Measurements from ENCODE around the gene PLSCR5. TPM values are rescaled to one million over a fixed set of nuclear protein-coding genes. Genes with fewer than 3 reads are reported as not detected.

Gene PLSCR5
- total and polyA plus RNA-seq, 2 experiments from 2014 or later: not detected

DNA sequence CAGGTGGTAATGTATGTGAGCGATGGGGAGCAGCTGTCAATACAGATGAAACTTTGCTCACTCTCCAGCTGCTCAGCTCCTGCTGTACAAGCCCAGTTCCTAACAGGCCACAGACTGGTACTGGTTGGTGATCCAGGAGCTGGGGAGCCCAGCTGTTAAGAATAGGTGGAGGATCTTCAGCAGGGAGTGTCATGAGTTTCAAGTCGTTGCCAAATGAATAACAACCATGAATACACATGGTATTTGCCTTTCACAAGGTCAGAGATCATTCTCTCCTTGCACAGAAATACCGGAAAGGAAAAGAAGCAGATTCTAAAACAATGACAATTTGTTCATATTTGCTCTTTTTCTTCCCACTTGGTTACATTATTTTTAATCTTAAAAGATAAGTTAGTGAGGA lies 65.8 kb downstream of the PLSCR5 start:
- Histone ChIP-seq H3K36me3 (ENCODE audit: insufficient read depth) (peaks cover 13% of the 10 kb centered on the region), H3K79me2 (replicated peaks; ENCODE audit: insufficient read depth) (peaks cover 81% of the 10 kb centered on the region), H3F3A (replicated peaks; ENCODE audit: low read depth) (no peaks in the 10 kb centered on the region), H3K4me1 (ENCODE audit: insufficient read depth) (peaks cover 36% of the 10 kb centered on the region), H2AFZ (no peak overlapping the region), H3K9me2 (ENCODE audit: insufficient read depth) (no peaks in the 10 kb centered on the region), H4K20me1 (replicated peaks; ENCODE audit: insufficient read depth) (peaks cover 9% of the 10 kb centered on the region; the same call in 1 of the 2 replicates), H3K4me2 (no peak overlapping the region), H3K27me3 (ENCODE audit: insufficient read depth) (no peaks in the 10 kb centered on the region), H3K4me3 (no peak overlapping the region), H3K27ac (ENCODE audit: low read depth) (no peak overlapping the region)
- Mint-ChIP-seq H3K4me1 (peaks cover 26% of the 10 kb centered on the region), H3K36me3 (ENCODE audit: low read depth) (peaks cover 37% of the 10 kb centered on the region), H3K27me3 (ENCODE audit: insufficient read depth, low read depth, poor library complexity) (peaks cover 2% of the 10 kb centered on the region), H3K9me3 (peaks cover 16% of the 10 kb centered on the region), H3K27ac (no peak overlapping the region), H3K4me3 (no peak overlapping the region)
- TF ChIP-seq STAT1 (IDR thresholded peaks at IDR 0.05; ENCODE audit: unreplicated experiment) (no peak), POLR2AphosphoS5 (IDR thresholded peaks at IDR 0.05; ENCODE audit: low read depth) (no peak), JUNB (IDR thresholded peaks at IDR 0.05; ENCODE audit: unreplicated experiment) (no peak), NANOG (IDR thresholded peaks at IDR 0.05; ENCODE audit: borderline replicate concordance) (no peak), EZH2 (IDR thresholded peaks at IDR 0.05; ENCODE audit: low read depth, unreplicated experiment) (no peak), CREB1 (CRISPR knock-in tag; IDR thresholded peaks at IDR 0.05; ENCODE audit: low read depth) (no peak), ZNF114 (CRISPR knock-in tag; IDR thresholded peaks at IDR 0.05) (no peak), ZNF331 (CRISPR knock-in tag; IDR thresholded peaks at IDR 0.05; ENCODE audit: low read depth) (no peak), EZH2phosphoT487 (IDR thresholded peaks at IDR 0.05; ENCODE audit: unreplicated experiment) (no peak)
- TF ChIP-seq, protein P1, sequence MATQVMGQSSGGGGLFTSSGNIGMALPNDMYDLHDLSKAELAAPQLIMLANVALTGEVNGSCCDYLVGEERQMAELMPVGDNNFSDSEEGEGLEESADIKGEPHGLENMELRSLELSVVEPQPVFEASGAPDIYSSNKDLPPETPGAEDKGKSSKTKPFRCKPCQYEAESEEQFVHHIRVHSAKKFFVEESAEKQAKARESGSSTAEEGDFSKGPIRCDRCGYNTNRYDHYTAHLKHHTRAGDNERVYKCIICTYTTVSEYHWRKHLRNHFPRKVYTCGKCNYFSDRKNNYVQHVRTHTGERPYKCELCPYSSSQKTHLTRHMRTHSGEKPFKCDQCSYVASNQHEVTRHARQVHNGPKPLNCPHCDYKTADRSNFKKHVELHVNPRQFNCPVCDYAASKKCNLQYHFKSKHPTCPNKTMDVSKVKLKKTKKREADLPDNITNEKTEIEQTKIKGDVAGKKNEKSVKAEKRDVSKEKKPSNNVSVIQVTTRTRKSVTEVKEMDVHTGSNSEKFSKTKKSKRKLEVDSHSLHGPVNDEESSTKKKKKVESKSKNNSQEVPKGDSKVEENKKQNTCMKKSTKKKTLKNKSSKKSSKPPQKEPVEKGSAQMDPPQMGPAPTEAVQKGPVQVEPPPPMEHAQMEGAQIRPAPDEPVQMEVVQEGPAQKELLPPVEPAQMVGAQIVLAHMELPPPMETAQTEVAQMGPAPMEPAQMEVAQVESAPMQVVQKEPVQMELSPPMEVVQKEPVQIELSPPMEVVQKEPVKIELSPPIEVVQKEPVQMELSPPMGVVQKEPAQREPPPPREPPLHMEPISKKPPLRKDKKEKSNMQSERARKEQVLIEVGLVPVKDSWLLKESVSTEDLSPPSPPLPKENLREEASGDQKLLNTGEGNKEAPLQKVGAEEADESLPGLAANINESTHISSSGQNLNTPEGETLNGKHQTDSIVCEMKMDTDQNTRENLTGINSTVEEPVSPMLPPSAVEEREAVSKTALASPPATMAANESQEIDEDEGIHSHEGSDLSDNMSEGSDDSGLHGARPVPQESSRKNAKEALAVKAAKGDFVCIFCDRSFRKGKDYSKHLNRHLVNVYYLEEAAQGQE (IDR thresholded peaks at IDR 0.05; ENCODE audit: unreplicated experiment): no peak
- TF ChIP-seq, protein P2, sequence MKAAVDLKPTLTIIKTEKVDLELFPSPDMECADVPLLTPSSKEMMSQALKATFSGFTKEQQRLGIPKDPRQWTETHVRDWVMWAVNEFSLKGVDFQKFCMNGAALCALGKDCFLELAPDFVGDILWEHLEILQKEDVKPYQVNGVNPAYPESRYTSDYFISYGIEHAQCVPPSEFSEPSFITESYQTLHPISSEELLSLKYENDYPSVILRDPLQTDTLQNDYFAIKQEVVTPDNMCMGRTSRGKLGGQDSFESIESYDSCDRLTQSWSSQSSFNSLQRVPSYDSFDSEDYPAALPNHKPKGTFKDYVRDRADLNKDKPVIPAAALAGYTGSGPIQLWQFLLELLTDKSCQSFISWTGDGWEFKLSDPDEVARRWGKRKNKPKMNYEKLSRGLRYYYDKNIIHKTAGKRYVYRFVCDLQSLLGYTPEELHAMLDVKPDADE (IDR thresholded peaks at IDR 0.05): no peak
- TF ChIP-seq, protein P3, sequence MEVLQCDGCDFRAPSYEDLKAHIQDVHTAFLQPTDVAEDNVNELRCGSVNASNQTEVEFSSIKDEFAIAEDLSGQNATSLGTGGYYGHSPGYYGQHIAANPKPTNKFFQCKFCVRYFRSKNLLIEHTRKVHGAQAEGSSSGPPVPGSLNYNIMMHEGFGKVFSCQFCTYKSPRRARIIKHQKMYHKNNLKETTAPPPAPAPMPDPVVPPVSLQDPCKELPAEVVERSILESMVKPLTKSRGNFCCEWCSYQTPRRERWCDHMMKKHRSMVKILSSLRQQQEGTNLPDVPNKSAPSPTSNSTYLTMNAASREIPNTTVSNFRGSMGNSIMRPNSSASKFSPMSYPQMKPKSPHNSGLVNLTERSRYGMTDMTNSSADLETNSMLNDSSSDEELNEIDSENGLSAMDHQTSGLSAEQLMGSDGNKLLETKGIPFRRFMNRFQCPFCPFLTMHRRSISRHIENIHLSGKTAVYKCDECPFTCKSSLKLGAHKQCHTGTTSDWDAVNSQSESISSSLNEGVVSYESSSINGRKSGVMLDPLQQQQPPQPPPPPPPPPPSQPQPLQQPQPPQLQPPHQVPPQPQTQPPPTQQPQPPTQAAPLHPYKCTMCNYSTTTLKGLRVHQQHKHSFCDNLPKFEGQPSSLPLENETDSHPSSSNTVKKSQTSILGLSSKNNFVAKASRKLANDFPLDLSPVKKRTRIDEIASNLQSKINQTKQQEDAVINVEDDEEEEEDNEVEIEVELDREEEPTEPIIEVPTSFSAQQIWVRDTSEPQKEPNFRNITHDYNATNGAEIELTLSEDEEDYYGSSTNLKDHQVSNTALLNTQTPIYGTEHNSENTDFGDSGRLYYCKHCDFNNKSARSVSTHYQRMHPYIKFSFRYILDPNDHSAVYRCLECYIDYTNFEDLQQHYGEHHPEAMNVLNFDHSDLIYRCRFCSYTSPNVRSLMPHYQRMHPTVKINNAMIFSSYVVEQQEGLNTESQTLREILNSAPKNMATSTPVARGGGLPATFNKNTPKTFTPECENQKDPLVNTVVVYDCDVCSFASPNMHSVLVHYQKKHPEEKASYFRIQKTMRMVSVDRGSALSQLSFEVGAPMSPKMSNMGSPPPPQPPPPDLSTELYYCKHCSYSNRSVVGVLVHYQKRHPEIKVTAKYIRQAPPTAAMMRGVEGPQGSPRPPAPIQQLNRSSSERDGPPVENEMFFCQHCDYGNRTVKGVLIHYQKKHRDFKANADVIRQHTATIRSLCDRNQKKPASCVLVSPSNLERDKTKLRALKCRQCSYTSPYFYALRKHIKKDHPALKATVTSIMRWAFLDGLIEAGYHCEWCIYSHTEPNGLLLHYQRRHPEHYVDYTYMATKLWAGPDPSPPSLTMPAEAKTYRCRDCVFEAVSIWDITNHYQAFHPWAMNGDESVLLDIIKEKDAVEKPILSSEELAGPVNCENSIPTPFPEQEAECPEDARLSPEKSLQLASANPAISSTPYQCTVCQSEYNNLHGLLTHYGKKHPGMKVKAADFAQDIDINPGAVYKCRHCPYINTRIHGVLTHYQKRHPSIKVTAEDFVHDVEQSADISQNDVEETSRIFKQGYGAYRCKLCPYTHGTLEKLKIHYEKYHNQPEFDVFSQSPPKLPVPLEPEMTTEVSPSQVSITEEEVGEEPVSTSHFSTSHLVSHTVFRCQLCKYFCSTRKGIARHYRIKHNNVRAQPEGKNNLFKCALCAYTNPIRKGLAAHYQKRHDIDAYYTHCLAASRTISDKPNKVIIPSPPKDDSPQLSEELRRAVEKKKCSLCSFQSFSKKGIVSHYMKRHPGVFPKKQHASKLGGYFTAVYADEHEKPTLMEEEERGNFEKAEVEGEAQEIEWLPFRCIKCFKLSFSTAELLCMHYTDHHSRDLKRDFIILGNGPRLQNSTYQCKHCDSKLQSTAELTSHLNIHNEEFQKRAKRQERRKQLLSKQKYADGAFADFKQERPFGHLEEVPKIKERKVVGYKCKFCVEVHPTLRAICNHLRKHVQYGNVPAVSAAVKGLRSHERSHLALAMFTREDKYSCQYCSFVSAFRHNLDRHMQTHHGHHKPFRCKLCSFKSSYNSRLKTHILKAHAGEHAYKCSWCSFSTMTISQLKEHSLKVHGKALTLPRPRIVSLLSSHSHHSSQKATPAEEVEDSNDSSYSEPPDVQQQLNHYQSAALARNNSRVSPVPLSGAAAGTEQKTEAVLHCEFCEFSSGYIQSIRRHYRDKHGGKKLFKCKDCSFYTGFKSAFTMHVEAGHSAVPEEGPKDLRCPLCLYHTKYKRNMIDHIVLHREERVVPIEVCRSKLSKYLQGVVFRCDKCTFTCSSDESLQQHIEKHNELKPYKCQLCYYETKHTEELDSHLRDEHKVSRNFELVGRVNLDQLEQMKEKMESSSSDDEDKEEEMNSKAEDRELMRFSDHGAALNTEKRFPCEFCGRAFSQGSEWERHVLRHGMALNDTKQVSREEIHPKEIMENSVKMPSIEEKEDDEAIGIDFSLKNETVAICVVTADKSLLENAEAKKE (CRISPR knock-in tag; IDR thresholded peaks at IDR 0.05): no peak
- TF ChIP-seq, protein P4, sequence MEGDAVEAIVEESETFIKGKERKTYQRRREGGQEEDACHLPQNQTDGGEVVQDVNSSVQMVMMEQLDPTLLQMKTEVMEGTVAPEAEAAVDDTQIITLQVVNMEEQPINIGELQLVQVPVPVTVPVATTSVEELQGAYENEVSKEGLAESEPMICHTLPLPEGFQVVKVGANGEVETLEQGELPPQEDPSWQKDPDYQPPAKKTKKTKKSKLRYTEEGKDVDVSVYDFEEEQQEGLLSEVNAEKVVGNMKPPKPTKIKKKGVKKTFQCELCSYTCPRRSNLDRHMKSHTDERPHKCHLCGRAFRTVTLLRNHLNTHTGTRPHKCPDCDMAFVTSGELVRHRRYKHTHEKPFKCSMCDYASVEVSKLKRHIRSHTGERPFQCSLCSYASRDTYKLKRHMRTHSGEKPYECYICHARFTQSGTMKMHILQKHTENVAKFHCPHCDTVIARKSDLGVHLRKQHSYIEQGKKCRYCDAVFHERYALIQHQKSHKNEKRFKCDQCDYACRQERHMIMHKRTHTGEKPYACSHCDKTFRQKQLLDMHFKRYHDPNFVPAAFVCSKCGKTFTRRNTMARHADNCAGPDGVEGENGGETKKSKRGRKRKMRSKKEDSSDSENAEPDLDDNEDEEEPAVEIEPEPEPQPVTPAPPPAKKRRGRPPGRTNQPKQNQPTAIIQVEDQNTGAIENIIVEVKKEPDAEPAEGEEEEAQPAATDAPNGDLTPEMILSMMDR (conservative IDR thresholded peaks at IDR 0.05; ENCODE audit: low read depth in 2 of 2): no peak
- DNase-seq (ENCODE audit: low spot score) (no peak), ATAC-seq (no peak)

Measured in GM23338 (cell line).